GM23338 (cell line): Measurements from ENCODE around the gene AMPD2. TPM values are rescaled to one million over a fixed set of nuclear protein-coding genes. Genes with fewer than 3 reads are reported as not detected.

Experiments
- ATAC-seq: fragments of 200-7000 bp; cut with Tn5 transposase; 3 replicates; pipeline ENCODE4 v1.9.1; 2020
- DNase-seq: peaks from one replicate; pipeline ENCODE4 v3.0.0-alpha.2; 2015; ENCODE audit warnings: low spot score
- H2AFZ ChIP-seq: fragments of 200-600 bp; sonication (generic); 2 replicates; pipeline ENCODE4 v1.8.0; 2016; ENCODE audit warnings: antibody characterized with exemption, mild to moderate bottlenecking, moderate library complexity
- H3F3A ChIP-seq: fragments of 200-600 bp; sonication (generic); replicated peaks from 2 replicates; pipeline ENCODE4 v1.8.0; 2017; ENCODE audit warnings: antibody characterized with exemption, mixed run types, low read depth
- H3K27ac ChIP-seq: fragments of 200-600 bp; sonication (generic); 2 replicates; pipeline ENCODE4 v1.6.1; 2016; ENCODE audit warnings: low read depth
- H3K27me3 ChIP-seq: fragments of 200-600 bp; sonication (generic); 2 replicates; pipeline ENCODE4 v1.8.0; 2016; ENCODE audit warnings: mild to moderate bottlenecking, mixed run types, moderate library complexity; ENCODE audit not compliant: insufficient read depth
- H3K36me3 ChIP-seq: fragments of 200-600 bp; sonication (generic); 2 replicates; pipeline ENCODE4 v1.8.0; 2016; ENCODE audit warnings: mild to moderate bottlenecking; ENCODE audit not compliant: insufficient read depth
- H3K4me1 ChIP-seq: fragments of 200-600 bp; sonication (generic); 2 replicates; pipeline ENCODE4 v1.8.0; 2016; ENCODE audit warnings: mild to moderate bottlenecking, moderate library complexity; ENCODE audit not compliant: insufficient read depth
- H3K4me2 ChIP-seq: fragments of 200-600 bp; sonication (generic); 2 replicates; pipeline ENCODE4 v1.7.1; 2017; ENCODE audit warnings: mixed run types
- H3K4me3 ChIP-seq: fragments of 200-600 bp; sonication (generic); 2 replicates; pipeline ENCODE4 v1.6.1; 2016; ENCODE audit warnings: mixed run types
- H3K79me2 ChIP-seq: fragments of 200-600 bp; sonication (generic); replicated peaks from 2 replicates; pipeline ENCODE4 v1.8.0; 2017; ENCODE audit warnings: mild to moderate bottlenecking; ENCODE audit not compliant: insufficient read depth
- H3K9me2 ChIP-seq: fragments of 200-600 bp; sonication (generic); 2 replicates; pipeline ENCODE4 v1.8.0; 2017; ENCODE audit not compliant: insufficient read depth
- H4K20me1 ChIP-seq: fragments of 200-600 bp; sonication (generic); replicated peaks from 2 replicates; pipeline ENCODE4 v1.8.0; 2017; ENCODE audit warnings: mild to moderate bottlenecking; ENCODE audit not compliant: insufficient read depth
- H3K27ac Mint-ChIP-seq: 2 replicates; pipeline ENCODE4 v1.8.0; 2020; ENCODE audit warnings: inconsistent platforms, mild to moderate bottlenecking, moderate library complexity, mixed read lengths
- H3K27me3 Mint-ChIP-seq: 3 replicates; pipeline ENCODE4 v1.8.0; 2022; ENCODE audit warnings: low read depth, mild to moderate bottlenecking, moderate library complexity, mixed read lengths, inconsistent platforms; ENCODE audit not compliant: insufficient read depth, poor library complexity
- H3K36me3 Mint-ChIP-seq: 3 replicates; pipeline ENCODE4 v1.8.0; 2021; ENCODE audit warnings: low read depth, mild to moderate bottlenecking, inconsistent platforms, moderate library complexity, mixed read lengths
- H3K4me1 Mint-ChIP-seq: 3 replicates; pipeline ENCODE4 v1.8.0; 2020; ENCODE audit warnings: mild to moderate bottlenecking, inconsistent platforms, mixed read lengths
- H3K4me3 Mint-ChIP-seq: 3 replicates; pipeline ENCODE4 v1.8.0; 2021; ENCODE audit warnings: moderate library complexity, mild to moderate bottlenecking, inconsistent platforms, mixed read lengths
- H3K9me3 Mint-ChIP-seq: 3 replicates; pipeline ENCODE4 v1.8.0; 2020; ENCODE audit warnings: moderate library complexity, mild to moderate bottlenecking, inconsistent platforms, mixed read lengths
- CREB1 ChIP-seq: fragments of 250-450 bp; sonication (Bioruptor Pico); IDR thresholded peaks from 2 replicates; pipeline ENCODE4 v1.5.0; 2020; ENCODE audit warnings: low read depth, mild to moderate bottlenecking, moderate library complexity
- EZH2 ChIP-seq: fragments of 200-600 bp; sonication (generic); IDR thresholded peaks from one replicate; pipeline ENCODE4 v1.8.0; 2017; ENCODE audit warnings: antibody characterized with exemption, mild to moderate bottlenecking, low read depth; ENCODE audit not compliant: unreplicated experiment
- JUNB ChIP-seq: IDR thresholded peaks from one replicate; pipeline ENCODE4 v1.6.1; 2016; ENCODE audit warnings: antibody characterized with exemption; ENCODE audit not compliant: unreplicated experiment
- NANOG ChIP-seq: IDR thresholded peaks from 2 replicates; pipeline ENCODE4 v1.6.1; 2016; ENCODE audit warnings: antibody characterized with exemption, borderline replicate concordance
- POLR2AphosphoS5 ChIP-seq: IDR thresholded peaks from 2 replicates; pipeline ENCODE4 v1.6.1; 2016; ENCODE audit warnings: antibody characterized with exemption, low read depth
- STAT1 ChIP-seq: IDR thresholded peaks from one replicate; pipeline ENCODE4 v1.6.1; 2016; ENCODE audit warnings: antibody characterized with exemption; ENCODE audit not compliant: unreplicated experiment
- ZNF114 ChIP-seq: fragments of 250-450 bp; sonication (Bioruptor Pico); IDR thresholded peaks from 2 replicates; pipeline ENCODE4 v1.5.0; 2020; ENCODE audit warnings: mild to moderate bottlenecking, moderate library complexity
- ZNF331 ChIP-seq: fragments of 250-450 bp; sonication (Bioruptor Pico); IDR thresholded peaks from 2 replicates; pipeline ENCODE4 v1.5.0; 2020; ENCODE audit warnings: low read depth, mild to moderate bottlenecking, moderate library complexity
- long read RNA-seq: library from polyadenylated mRNA; unstranded; transcript quantifications from one replicate; pipeline ENCODE4 v2.0.0, GENCODE V29; 2020; ENCODE audit not compliant: unreplicated experiment
- polyA plus RNA-seq: library from polyadenylated mRNA; unstranded; fragments of >200 nt; fragmentation: Nextera tagmentation; extraction: Ambion mirVana; gene quantifications from 2 replicates; pipeline ENCODE4 v1.2.1, GENCODE V29; 2016
- total RNA-seq: library from RNA; depleted of rRNA; stranded (reverse); fragments of >200 nt; shearing (Covaris generic); gene quantifications from 2 replicates; pipeline ENCODE4 v1.2.3, GENCODE V29; 2014; rRNA removed
- TF ChIP-seq, protein P1 (sequence below): IDR thresholded peaks from 2 replicates; pipeline ENCODE4 v1.6.1; 2016; ENCODE audit warnings: antibody characterized with exemption
- TF ChIP-seq, protein P2 (sequence below), 2 experiments: fragments of 200-600 bp in 1 of 2; sonication (generic) in 1 of 2; conservative IDR thresholded peaks; 2 replicates each; pipeline versions ENCODE4 v1.5.1 to v1.6.1; 2016 to 2017; ENCODE audit warnings: antibody characterized with exemption in 2 of 2, low read depth in 2 of 2, mild to moderate bottlenecking in 2 of 2, moderate library complexity in 1 of 2
- TF ChIP-seq, protein P3 (sequence below): fragments of 250-450 bp; sonication (Bioruptor Pico); IDR thresholded peaks from 2 replicates; pipeline ENCODE4 v1.5.0; 2020; ENCODE audit warnings: mild to moderate bottlenecking, moderate library complexity

Gene AMPD2
- 58.6 and 62.1 TPM in 2 replicates for total RNA-seq
- polyA plus RNA-seq: 23.1 and 24.5 TPM in 2 replicates
- long read RNA-seq, partial matches to known transcripts: 3 of 5 reads
- long read RNA-seq, other reads (novel, unspliced or antisense): 1 of 5 reads

DNA sequence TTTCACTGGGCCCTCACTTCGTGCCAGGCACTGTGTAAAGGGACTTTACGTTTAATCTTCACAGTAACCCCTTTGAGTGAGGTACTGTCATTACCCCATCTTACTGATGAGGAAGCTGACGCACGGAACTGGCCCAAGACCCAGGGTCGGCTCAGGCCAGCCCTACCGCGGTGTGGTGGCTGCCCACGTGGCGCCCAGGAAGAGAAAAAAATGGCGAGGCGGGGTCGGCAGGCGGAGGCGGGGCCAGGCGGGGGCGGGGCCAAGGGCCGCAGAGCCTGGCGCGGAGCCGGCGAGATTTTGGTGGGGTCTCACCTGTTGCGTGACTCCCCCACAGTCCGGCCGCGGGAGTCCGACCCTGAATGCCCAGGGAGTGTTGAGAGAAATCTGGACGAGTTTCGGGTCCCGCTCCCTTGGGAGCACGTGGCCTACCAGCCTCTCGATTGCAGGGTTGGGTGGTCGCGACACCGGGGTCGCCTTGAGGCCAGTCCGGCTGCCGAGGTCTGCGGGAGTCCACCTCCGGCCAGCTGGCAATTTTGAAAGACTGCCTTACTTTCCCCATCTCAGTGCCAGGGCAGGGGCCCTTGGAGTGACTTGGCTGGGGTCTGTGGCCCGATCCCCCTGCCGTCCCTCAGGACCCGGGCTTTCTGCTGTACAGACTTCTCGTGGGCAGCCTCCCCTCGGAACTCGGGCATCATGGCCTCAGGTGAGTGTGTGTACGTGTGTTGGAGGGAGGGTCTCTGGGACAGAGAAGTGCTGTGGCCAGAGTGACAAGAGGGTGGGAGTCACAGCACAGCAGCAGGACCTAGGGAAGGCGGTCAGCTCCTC lies at the start of gene AMPD2, which contains the start of gene GNAT2:
AMPD2 (plus strand) TSS at position 262 of the 825 bp plus-strand sequence. CDS start 1,339 bp downstream, outside the sequence.
GNAT2 (minus strand) TSS at position 41 of the 825 bp plus-strand sequence. CDS start 6,746 bp downstream, outside the sequence.
- no peaks in the 10 kb centered on the region for H3K27me3 ChIP-seq
- H3K79me2 ChIP-seq: peaks cover 37% of the 10 kb centered on the region
- peak; percentile 68 for ATAC-seq
- no peaks in the 10 kb centered on the region for H3K9me2 ChIP-seq
- peak within 1 kb of the TSS; percentile 99 for H3K4me2 ChIP-seq
- no peak for TF ChIP-seq JUNB
- TF ChIP-seq, protein P1, sequence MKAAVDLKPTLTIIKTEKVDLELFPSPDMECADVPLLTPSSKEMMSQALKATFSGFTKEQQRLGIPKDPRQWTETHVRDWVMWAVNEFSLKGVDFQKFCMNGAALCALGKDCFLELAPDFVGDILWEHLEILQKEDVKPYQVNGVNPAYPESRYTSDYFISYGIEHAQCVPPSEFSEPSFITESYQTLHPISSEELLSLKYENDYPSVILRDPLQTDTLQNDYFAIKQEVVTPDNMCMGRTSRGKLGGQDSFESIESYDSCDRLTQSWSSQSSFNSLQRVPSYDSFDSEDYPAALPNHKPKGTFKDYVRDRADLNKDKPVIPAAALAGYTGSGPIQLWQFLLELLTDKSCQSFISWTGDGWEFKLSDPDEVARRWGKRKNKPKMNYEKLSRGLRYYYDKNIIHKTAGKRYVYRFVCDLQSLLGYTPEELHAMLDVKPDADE: no peak
- peak; percentile 75 for TF ChIP-seq POLR2AphosphoS5
- Mint-ChIP-seq H3K27ac (peak within 1 kb of the TSS; percentile 95), H3K27me3 (peaks cover 11% of the 10 kb centered on the region), H3K9me3 (no peaks in the 10 kb centered on the region), H3K4me1 (peaks cover 44% of the 10 kb centered on the region), H3K36me3 (no peaks in the 10 kb centered on the region; the same call in 2 of the 3 replicates), H3K4me3 (peak within 1 kb of the TSS; percentile 95)
- DNase-seq: peak; percentile 88
- H4K20me1 ChIP-seq: peaks cover 4% of the 10 kb centered on the region; the same call in 1 of the 2 replicates
- peak within 1 kb of the TSS; percentile 59; the same call in 1 of the 2 replicates for H3K27ac ChIP-seq
- H2AFZ ChIP-seq: peak within 1 kb of the TSS; percentile 95
- H3K4me1 ChIP-seq: peaks cover 17% of the 10 kb centered on the region
- H3F3A ChIP-seq: no peaks in the 10 kb centered on the region
- peak within 1 kb of the TSS; percentile 97 for H3K4me3 ChIP-seq
- no peaks in the 10 kb centered on the region for H3K36me3 ChIP-seq

DNA sequence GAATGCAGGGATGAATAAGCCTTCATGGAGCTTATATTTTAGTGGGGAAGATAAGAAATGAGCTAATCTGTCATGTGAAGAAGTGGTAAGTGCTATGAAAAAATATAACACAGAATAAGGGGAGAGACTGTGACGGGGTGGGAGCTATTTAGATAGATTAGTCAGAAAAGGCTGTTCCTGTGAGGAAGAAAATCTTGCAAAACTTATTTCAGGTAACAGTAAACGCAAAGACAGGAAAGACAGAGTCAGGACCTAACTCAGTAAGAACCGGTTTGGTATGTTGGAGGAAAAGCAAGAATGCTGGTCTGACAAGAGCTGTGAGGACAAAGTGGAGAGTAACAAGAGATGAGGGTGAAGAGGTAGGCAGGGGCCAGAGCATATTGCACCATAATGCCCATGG lies 49.2 kb upstream of the AMPD2 start:
- H3K9me2 ChIP-seq: no peaks in the 10 kb centered on the region
- DNase-seq (peak; percentile 59), ATAC-seq (peak; percentile 92)
- no peaks in the 10 kb centered on the region for H3F3A ChIP-seq
- no peaks in the 10 kb centered on the region for H3K9me3 Mint-ChIP-seq
- no peak overlapping the region for H3K4me3 ChIP-seq
- no peak overlapping the region for H2AFZ ChIP-seq
- H3K4me1 Mint-ChIP-seq: peaks cover 7% of the 10 kb centered on the region; the same call in 2 of the 3 replicates
- peaks cover 80% of the 10 kb centered on the region for H3K79me2 ChIP-seq
- H3K4me3 Mint-ChIP-seq: no peak overlapping the region
- H3K36me3 ChIP-seq: no peaks in the 10 kb centered on the region
- no peaks in the 10 kb centered on the region for H3K27me3 ChIP-seq
- H3K27ac Mint-ChIP-seq: no peak overlapping the region
- H3K27ac ChIP-seq: 0 out of 2 replicates have a peak overlapping the region, but pooled peaks have one; percentile 2
- H4K20me1 ChIP-seq: peaks cover 16% of the 10 kb centered on the region
- H3K27me3 Mint-ChIP-seq: no peaks in the 10 kb centered on the region
- H3K36me3 Mint-ChIP-seq: no peaks in the 10 kb centered on the region
- H3K4me1 ChIP-seq: peaks cover 14% of the 10 kb centered on the region
- H3K4me2 ChIP-seq: no peak overlapping the region
- TF ChIP-seq STAT1: no peak
- no peak for TF ChIP-seq ZNF114 (CRISPR knock-in tag)
- no peak for TF ChIP-seq CREB1 (CRISPR knock-in tag)
- TF ChIP-seq, protein P2, sequence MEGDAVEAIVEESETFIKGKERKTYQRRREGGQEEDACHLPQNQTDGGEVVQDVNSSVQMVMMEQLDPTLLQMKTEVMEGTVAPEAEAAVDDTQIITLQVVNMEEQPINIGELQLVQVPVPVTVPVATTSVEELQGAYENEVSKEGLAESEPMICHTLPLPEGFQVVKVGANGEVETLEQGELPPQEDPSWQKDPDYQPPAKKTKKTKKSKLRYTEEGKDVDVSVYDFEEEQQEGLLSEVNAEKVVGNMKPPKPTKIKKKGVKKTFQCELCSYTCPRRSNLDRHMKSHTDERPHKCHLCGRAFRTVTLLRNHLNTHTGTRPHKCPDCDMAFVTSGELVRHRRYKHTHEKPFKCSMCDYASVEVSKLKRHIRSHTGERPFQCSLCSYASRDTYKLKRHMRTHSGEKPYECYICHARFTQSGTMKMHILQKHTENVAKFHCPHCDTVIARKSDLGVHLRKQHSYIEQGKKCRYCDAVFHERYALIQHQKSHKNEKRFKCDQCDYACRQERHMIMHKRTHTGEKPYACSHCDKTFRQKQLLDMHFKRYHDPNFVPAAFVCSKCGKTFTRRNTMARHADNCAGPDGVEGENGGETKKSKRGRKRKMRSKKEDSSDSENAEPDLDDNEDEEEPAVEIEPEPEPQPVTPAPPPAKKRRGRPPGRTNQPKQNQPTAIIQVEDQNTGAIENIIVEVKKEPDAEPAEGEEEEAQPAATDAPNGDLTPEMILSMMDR (conservative IDR thresholded peaks at IDR 0.05; ENCODE audit: low read depth in 2 of 2): no peak
- no peak for TF ChIP-seq ZNF331 (CRISPR knock-in tag)
- TF ChIP-seq POLR2AphosphoS5: no peak
- TF ChIP-seq, protein P3, sequence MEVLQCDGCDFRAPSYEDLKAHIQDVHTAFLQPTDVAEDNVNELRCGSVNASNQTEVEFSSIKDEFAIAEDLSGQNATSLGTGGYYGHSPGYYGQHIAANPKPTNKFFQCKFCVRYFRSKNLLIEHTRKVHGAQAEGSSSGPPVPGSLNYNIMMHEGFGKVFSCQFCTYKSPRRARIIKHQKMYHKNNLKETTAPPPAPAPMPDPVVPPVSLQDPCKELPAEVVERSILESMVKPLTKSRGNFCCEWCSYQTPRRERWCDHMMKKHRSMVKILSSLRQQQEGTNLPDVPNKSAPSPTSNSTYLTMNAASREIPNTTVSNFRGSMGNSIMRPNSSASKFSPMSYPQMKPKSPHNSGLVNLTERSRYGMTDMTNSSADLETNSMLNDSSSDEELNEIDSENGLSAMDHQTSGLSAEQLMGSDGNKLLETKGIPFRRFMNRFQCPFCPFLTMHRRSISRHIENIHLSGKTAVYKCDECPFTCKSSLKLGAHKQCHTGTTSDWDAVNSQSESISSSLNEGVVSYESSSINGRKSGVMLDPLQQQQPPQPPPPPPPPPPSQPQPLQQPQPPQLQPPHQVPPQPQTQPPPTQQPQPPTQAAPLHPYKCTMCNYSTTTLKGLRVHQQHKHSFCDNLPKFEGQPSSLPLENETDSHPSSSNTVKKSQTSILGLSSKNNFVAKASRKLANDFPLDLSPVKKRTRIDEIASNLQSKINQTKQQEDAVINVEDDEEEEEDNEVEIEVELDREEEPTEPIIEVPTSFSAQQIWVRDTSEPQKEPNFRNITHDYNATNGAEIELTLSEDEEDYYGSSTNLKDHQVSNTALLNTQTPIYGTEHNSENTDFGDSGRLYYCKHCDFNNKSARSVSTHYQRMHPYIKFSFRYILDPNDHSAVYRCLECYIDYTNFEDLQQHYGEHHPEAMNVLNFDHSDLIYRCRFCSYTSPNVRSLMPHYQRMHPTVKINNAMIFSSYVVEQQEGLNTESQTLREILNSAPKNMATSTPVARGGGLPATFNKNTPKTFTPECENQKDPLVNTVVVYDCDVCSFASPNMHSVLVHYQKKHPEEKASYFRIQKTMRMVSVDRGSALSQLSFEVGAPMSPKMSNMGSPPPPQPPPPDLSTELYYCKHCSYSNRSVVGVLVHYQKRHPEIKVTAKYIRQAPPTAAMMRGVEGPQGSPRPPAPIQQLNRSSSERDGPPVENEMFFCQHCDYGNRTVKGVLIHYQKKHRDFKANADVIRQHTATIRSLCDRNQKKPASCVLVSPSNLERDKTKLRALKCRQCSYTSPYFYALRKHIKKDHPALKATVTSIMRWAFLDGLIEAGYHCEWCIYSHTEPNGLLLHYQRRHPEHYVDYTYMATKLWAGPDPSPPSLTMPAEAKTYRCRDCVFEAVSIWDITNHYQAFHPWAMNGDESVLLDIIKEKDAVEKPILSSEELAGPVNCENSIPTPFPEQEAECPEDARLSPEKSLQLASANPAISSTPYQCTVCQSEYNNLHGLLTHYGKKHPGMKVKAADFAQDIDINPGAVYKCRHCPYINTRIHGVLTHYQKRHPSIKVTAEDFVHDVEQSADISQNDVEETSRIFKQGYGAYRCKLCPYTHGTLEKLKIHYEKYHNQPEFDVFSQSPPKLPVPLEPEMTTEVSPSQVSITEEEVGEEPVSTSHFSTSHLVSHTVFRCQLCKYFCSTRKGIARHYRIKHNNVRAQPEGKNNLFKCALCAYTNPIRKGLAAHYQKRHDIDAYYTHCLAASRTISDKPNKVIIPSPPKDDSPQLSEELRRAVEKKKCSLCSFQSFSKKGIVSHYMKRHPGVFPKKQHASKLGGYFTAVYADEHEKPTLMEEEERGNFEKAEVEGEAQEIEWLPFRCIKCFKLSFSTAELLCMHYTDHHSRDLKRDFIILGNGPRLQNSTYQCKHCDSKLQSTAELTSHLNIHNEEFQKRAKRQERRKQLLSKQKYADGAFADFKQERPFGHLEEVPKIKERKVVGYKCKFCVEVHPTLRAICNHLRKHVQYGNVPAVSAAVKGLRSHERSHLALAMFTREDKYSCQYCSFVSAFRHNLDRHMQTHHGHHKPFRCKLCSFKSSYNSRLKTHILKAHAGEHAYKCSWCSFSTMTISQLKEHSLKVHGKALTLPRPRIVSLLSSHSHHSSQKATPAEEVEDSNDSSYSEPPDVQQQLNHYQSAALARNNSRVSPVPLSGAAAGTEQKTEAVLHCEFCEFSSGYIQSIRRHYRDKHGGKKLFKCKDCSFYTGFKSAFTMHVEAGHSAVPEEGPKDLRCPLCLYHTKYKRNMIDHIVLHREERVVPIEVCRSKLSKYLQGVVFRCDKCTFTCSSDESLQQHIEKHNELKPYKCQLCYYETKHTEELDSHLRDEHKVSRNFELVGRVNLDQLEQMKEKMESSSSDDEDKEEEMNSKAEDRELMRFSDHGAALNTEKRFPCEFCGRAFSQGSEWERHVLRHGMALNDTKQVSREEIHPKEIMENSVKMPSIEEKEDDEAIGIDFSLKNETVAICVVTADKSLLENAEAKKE (CRISPR knock-in tag): no peak
- no peak for TF ChIP-seq JUNB
- no peak for TF ChIP-seq NANOG
- no peak for TF ChIP-seq EZH2
